PFSK-1 (cell line): ENCODE data around the gene USF1.

Experiments
- POLR2AphosphoS5 ChIP-seq: IDR thresholded peaks from 2 replicates; pipeline ENCODE4 v1.6.1; 2012; ENCODE audit warnings: low read depth, mild to moderate bottlenecking, control low read depth, low read length, moderate library complexity
- SIN3A ChIP-seq: IDR thresholded peaks from 2 replicates; pipeline ENCODE4 v1.6.1; 2012; ENCODE audit warnings: mild to moderate bottlenecking, low read length, moderate library complexity, borderline replicate concordance; ENCODE audit not compliant: insufficient read depth

- TF ChIP-seq SIN3A (no peak), POLR2AphosphoS5 (no peak)
Observed at GRCh38 chr1:161009602-161010211, 36.1 kb downstream of the USF1 start.
